GM12878 (cell line): Measurements from ENCODE around the gene LTBP3. TPM values are rescaled to one million over a fixed set of nuclear protein-coding genes. Genes with fewer than 3 reads are reported as not detected.

ENCODE experiments used
- ATAC-seq: fragments of 200-7000 bp; cut with Tn5 transposase; 3 replicates; pipeline ENCODE4 v1.9.1; 2020; ENCODE audit warnings: mild to moderate bottlenecking, moderate library complexity
- BruUV-seq: library from RNA; stranded (reverse); fragments of 400-500 nt; replicated peaks from 2 replicates; lab custom pipeline; 2021; lab: Mats Ljungman, UMichigan
- CTCF ChIA-PET: fragments of 300-600 bp; sonication (Branson Sonifier 250); formaldehyde crosslinking; extraction: SDS; loops from one replicate; lab custom pipeline; 2021; ENCODE audit warnings: inconsistent platforms; lab: Yijun Ruan, JAX
- POLR2A ChIA-PET: fragments of 350-600 bp; formaldehyde crosslinking; extraction: SDS; loops from one replicate; lab custom pipeline; 2021; ENCODE audit warnings: inconsistent platforms; lab: Charles Lee
- RAD21 ChIA-PET: fragments of 300-600 bp; sonication (Branson Sonifier 250); formaldehyde crosslinking; loops from one replicate; lab custom pipeline; 2023; ENCODE audit warnings: antibody characterized with exemption; ENCODE audit not compliant: unreplicated experiment; lab: Charles Lee
- SMC1A ChIA-PET: fragments of 300-600 bp; sonication (Branson Sonifier 250); formaldehyde crosslinking; loops from one replicate; lab custom pipeline; 2023; ENCODE audit not compliant: unreplicated experiment, uncharacterized antibody; lab: Charles Lee
- DNase-seq: peaks from one replicate; pipeline ENCODE4 v3.0.0-alpha.2; 2011; ENCODE audit warnings: low read depth, low spot score
- FAIRE-seq: peaks from 3 replicates; lab custom pipeline; 2011; peaks lifted over from hg19 to GRCh38; lab: Jason Lieb, UNC
- H2AFZ ChIP-seq: 2 replicates; pipeline ENCODE4 v1.6.0; 2011; ENCODE audit warnings: low read depth, low read length, control low read depth; ENCODE audit not compliant: control insufficient read depth
- H3K27ac ChIP-seq: 2 replicates; pipeline ENCODE4 v1.5.1; 2011; ENCODE audit warnings: control low read depth; ENCODE audit not compliant: control insufficient read depth, insufficient read depth
- H3K27me3 ChIP-seq, 2 experiments: replicated peaks in 1 of 2; 2 replicates each; pipeline versions ENCODE4 v1.6.0 to v1.6.1; 2011; ENCODE audit warnings: low read length in 1 of 2; ENCODE audit not compliant: control insufficient read depth in 2 of 2, insufficient read depth in 2 of 2
- H3K36me3 ChIP-seq, 2 experiments: 2 replicates each; pipeline ENCODE4 v1.5.1; 2011; ENCODE audit warnings: low read length in 1 of 2; ENCODE audit not compliant: control insufficient read depth in 2 of 2, insufficient read depth in 2 of 2
- H3K4me1 ChIP-seq: 2 replicates; pipeline ENCODE4 v1.6.1; 2011; ENCODE audit warnings: mild to moderate bottlenecking, low read length, moderate library complexity, mixed read lengths; ENCODE audit not compliant: control insufficient read depth, insufficient read depth
- H3K4me2 ChIP-seq: 2 replicates; pipeline ENCODE4 v1.6.0; 2011; ENCODE audit warnings: control low read depth; ENCODE audit not compliant: control insufficient read depth, insufficient read depth
- H3K4me3 ChIP-seq: fragments of 200-600 bp; sonication (generic); 2 replicates; pipeline ENCODE4 v1.5.1; 2016
- H3K79me2 ChIP-seq: 2 replicates; pipeline ENCODE4 v1.6.0; 2011; ENCODE audit warnings: low read length; ENCODE audit not compliant: control insufficient read depth, insufficient read depth
- H3K9ac ChIP-seq: 2 replicates; pipeline ENCODE4 v1.8.0; 2011; ENCODE audit warnings: low read length, control low read depth, mixed read lengths; ENCODE audit not compliant: control insufficient read depth, insufficient read depth
- H3K9me3 ChIP-seq: replicated peaks from 3 replicates; pipeline ENCODE4 v1.5.1; 2011; ENCODE audit warnings: mild to moderate bottlenecking, low read length; ENCODE audit not compliant: control insufficient read depth, insufficient read depth
- H4K20me1 ChIP-seq: 2 replicates; pipeline ENCODE4 v1.6.0; 2011; ENCODE audit not compliant: control insufficient read depth, insufficient read depth
- POLR2A ChIP-seq: IDR thresholded peaks from 2 replicates; pipeline ENCODE4 v1.6.1; 2011; ENCODE audit warnings: low read depth, mild to moderate bottlenecking, low read length
- RAD51 ChIP-seq: fragments of 450-650 bp; IDR thresholded peaks from 2 replicates; pipeline ENCODE4 v1.6.1; 2016; ENCODE audit warnings: moderate library complexity, mild to moderate bottlenecking, inconsistent platforms
- SP1 ChIP-seq: IDR thresholded peaks from one replicate; pipeline ENCODE4 v1.6.1; 2011; ENCODE audit warnings: low read depth, low read length
- SREBF1 ChIP-seq: IDR thresholded peaks from 2 replicates; pipeline ENCODE4 v1.6.1; 2012; ENCODE audit warnings: mild to moderate bottlenecking, low read length
- ZZZ3 ChIP-seq: IDR thresholded peaks from 2 replicates; pipeline ENCODE4 v1.6.1; 2011; ENCODE audit warnings: low read depth; ENCODE audit not compliant: control insufficient read depth, insufficient read length
- WGBS: methylation state at CpG from one replicate; pipeline ENCODE4 v1.1.6; 2016; ENCODE audit warnings: low lambda C conversion rate; ENCODE audit not compliant: insufficient replicate concordance, insufficient coverage; ENCODE audit errors: missing lambda C conversion rate; 5-methylcytosine and 5-hydroxymethylcytosine counted together
- in situ Hi-C: fragments of 300-500 bp; cut with MboI; formaldehyde crosslinking; loops from 9 replicates; pipeline ENCODE4 v1.14.3; 2018; ENCODE audit warnings: mixed read lengths
- intact Hi-C: fragments of 100-400 bp; cut with micrococcal nuclease; formaldehyde crosslinking; loops from one replicate; pipeline ENCODE4 v1.14.2; 2022; ENCODE audit not compliant: unreplicated experiment
- polyA plus RNA-seq, 11 experiments: library from polyadenylated mRNA; depleted of rRNA in 4 of 11; unstranded in 6 of 11; stranded (reverse) in 5 of 11; fragments of >200 nt; fragmentation: Nextera tagmentation in 4 of 11; fragmentation: Illumina TruSeq in 1 of 11; extraction: Ambion mirVana in 4 of 11; extraction: Trizol in 1 of 11; gene quantifications; 1 replicate in 1 of 11; 2 replicates in 10 of 11; pipeline versions ENCODE4 v1.2.1 to v1.2.3, GENCODE V29; 2011 to 2016; ENCODE audit warnings: inconsistent platforms in 2 of 11, missing spikeins in 2 of 11, low read depth in 1 of 11
- total RNA-seq, 4 experiments: library from RNA; depleted of rRNA in 3 of 4; stranded (reverse); fragments of >200 nt in 3 of 4; fragmentation: Illumina TruSeq in 1 of 4; extraction: Trizol in 1 of 4; gene quantifications; 2 replicates each; pipeline versions ENCODE4 v1.2.1 to v1.2.3, GENCODE V29; 2013 to 2021
- TF ChIP-seq, protein P1 (sequence below): fragments of 450-650 bp; IDR thresholded peaks from 2 replicates; pipeline ENCODE4 v1.6.1; 2017; ENCODE audit warnings: antibody characterized with exemption, mild to moderate bottlenecking, moderate library complexity
- TF ChIP-seq, protein P2 (sequence below): fragments of 450-650 bp; formaldehyde crosslinking; IDR thresholded peaks from 2 replicates; pipeline ENCODE4 v1.5.0; 2022; ENCODE audit warnings: mild to moderate bottlenecking, missing genetic modification characterization
- TF ChIP-seq, protein P3 (sequence below): fragments of 450-650 bp; IDR thresholded peaks from 2 replicates; pipeline ENCODE4 v1.6.1; 2016; ENCODE audit warnings: mild to moderate bottlenecking
- TF ChIP-seq, protein P4 (sequence below): fragments of 450-650 bp; IDR thresholded peaks from 2 replicates; pipeline ENCODE4 v1.6.1; 2016; ENCODE audit warnings: mild to moderate bottlenecking, moderate library complexity, borderline replicate concordance

Gene LTBP3
- total and polyA plus RNA-seq, 10 of the 15 experiments (the other 5 are each of a cell fraction or from before 2014, with no cell fraction given), result 2.2 to 12.2 (median 6.2) TPM; not detected in 2

DNA sequence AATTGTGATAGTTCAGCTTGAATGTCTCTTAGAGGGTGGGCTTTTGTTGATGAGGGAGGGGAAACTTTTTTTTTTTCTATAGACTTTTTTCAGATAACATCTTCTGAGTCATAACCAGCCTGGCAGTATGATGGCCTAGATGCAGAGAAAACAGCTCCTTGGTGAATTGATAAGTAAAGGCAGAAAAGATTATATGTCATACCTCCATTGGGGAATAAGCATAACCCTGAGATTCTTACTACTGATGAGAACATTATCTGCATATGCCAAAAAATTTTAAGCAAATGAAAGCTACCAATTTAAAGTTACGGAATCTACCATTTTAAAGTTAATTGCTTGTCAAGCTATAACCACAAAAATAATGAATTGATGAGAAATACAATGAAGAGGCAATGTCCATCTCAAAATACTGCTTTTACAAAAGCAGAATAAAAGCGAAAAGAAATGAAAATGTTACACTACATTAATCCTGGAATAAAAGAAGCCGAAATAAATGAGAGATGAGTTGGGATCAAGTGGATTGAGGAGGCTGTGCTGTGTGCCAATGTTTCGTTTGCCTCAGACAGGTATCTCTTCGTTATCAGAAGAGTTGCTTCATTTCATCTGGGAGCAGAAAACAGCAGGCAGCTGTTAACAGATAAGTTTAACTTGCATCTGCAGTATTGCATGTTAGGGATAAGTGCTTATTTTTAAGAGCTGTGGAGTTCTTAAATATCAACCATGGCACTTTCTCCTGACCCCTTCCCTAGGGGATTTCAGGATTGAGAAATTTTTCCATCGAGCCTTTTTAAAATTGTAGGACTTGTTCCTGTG, 55.4 kb downstream of the LTBP3 start:
- Histone ChIP-seq H3K9ac (peak overlapping the region; percentile 100), H3K79me2 (peaks cover 91% of the 10 kb centered on the region), H3K27me3 (no peaks in the 10 kb centered on the region), H3K4me2 (peak overlapping the region; percentile 87), H3K4me1 (peaks cover 9% of the 10 kb centered on the region; the same call in 1 of the 2 replicates), H3K4me3 (peak overlapping the region; percentile 98), H3K9me3 (no peaks in the 10 kb centered on the region), H2AFZ (no peak overlapping the region), H3K27ac (peak overlapping the region; percentile 28; the same call in 1 of the 2 replicates), H4K20me1 (peaks cover 15% of the 10 kb centered on the region), H3K36me3 (peaks cover 6 to 36% of the 10 kb centered on the region in 2 experiments)
- ATAC-seq (no peak), FAIRE-seq (no peak), DNase-seq (no peak)
- BruUV-seq, result TSS peak; percentile 3
- in situ Hi-C loops (no loop called here), intact Hi-C loops (no loop called here)
- ChIA-PET RAD21 (interaction anchor here (1.7 to 14.2 kb wide), 5 partner anchors 8 to 81 kb away, joined by 5 to 282 read pairs (median 179); partner anchors contain the start of gene NEAT1), POLR2A (interaction anchor here (0.7 to 10.3 kb wide), 10 partner anchors 10 to 125 kb away, joined by 3 to 323 read pairs (median 6); partner anchors contain the start of genes MALAT1, NEAT1 and SLC25A45), SMC1A (interaction anchor here (0.7 to 19.3 kb wide), 7 partner anchors 8 to 88 kb away, joined by 3 to 481 read pairs (median 6); partner anchors contain the start of gene MALAT1), CTCF (interaction anchor here (0.7 to 27.9 kb wide), 9 partner anchors 7 to 169 kb away, joined by 3 to 728 read pairs (median 4); partner anchors contain the start of genes DPF2 and MALAT1)
- 0% methylated on average over 6 of the region's 6 CpGs for WGBS
- no peak for TF ChIP-seq RAD51
- 0 out of 2 replicates have a peak, but pooled peaks have one; percentile 1 for TF ChIP-seq SREBF1
- TF ChIP-seq, protein P1, sequence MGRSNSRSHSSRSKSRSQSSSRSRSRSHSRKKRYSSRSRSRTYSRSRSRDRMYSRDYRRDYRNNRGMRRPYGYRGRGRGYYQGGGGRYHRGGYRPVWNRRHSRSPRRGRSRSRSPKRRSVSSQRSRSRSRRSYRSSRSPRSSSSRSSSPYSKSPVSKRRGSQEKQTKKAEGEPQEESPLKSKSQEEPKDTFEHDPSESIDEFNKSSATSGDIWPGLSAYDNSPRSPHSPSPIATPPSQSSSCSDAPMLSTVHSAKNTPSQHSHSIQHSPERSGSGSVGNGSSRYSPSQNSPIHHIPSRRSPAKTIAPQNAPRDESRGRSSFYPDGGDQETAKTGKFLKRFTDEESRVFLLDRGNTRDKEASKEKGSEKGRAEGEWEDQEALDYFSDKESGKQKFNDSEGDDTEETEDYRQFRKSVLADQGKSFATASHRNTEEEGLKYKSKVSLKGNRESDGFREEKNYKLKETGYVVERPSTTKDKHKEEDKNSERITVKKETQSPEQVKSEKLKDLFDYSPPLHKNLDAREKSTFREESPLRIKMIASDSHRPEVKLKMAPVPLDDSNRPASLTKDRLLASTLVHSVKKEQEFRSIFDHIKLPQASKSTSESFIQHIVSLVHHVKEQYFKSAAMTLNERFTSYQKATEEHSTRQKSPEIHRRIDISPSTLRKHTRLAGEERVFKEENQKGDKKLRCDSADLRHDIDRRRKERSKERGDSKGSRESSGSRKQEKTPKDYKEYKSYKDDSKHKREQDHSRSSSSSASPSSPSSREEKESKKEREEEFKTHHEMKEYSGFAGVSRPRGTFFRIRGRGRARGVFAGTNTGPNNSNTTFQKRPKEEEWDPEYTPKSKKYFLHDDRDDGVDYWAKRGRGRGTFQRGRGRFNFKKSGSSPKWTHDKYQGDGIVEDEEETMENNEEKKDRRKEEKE, result 0 out of 2 replicates have a peak, but pooled peaks have one; percentile 32
- peak; percentile 95 for TF ChIP-seq POLR2A
- TF ChIP-seq, protein P2, sequence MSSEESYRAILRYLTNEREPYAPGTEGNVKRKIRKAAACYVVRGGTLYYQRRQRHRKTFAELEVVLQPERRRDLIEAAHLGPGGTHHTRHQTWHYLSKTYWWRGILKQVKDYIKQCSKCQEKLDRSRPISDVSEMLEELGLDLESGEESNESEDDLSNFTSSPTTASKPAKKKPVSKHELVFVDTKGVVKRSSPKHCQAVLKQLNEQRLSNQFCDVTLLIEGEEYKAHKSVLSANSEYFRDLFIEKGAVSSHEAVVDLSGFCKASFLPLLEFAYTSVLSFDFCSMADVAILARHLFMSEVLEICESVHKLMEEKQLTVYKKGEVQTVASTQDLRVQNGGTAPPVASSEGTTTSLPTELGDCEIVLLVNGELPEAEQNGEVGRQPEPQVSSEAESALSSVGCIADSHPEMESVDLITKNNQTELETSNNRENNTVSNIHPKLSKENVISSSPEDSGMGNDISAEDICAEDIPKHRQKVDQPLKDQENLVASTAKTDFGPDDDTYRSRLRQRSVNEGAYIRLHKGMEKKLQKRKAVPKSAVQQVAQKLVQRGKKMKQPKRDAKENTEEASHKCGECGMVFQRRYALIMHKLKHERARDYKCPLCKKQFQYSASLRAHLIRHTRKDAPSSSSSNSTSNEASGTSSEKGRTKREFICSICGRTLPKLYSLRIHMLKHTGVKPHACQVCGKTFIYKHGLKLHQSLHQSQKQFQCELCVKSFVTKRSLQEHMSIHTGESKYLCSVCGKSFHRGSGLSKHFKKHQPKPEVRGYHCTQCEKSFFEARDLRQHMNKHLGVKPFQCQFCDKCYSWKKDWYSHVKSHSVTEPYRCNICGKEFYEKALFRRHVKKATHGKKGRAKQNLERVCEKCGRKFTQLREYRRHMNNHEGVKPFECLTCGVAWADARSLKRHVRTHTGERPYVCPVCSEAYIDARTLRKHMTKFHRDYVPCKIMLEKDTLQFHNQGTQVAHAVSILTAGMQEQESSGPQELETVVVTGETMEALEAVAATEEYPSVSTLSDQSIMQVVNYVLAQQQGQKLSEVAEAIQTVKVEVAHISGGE (CRISPR knock-in tag), result peak; percentile 72
- TF ChIP-seq, protein P3, sequence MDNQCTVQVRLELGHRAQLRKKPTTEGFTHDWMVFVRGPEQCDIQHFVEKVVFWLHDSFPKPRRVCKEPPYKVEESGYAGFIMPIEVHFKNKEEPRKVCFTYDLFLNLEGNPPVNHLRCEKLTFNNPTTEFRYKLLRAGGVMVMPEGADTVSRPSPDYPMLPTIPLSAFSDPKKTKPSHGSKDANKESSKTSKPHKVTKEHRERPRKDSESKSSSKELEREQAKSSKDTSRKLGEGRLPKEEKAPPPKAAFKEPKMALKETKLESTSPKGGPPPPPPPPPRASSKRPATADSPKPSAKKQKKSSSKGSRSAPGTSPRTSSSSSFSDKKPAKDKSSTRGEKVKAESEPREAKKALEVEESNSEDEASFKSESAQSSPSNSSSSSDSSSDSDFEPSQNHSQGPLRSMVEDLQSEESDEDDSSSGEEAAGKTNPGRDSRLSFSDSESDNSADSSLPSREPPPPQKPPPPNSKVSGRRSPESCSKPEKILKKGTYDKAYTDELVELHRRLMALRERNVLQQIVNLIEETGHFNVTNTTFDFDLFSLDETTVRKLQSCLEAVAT, result peak; percentile 95
- no peak for TF ChIP-seq ZZZ3
- TF ChIP-seq, protein P4, sequence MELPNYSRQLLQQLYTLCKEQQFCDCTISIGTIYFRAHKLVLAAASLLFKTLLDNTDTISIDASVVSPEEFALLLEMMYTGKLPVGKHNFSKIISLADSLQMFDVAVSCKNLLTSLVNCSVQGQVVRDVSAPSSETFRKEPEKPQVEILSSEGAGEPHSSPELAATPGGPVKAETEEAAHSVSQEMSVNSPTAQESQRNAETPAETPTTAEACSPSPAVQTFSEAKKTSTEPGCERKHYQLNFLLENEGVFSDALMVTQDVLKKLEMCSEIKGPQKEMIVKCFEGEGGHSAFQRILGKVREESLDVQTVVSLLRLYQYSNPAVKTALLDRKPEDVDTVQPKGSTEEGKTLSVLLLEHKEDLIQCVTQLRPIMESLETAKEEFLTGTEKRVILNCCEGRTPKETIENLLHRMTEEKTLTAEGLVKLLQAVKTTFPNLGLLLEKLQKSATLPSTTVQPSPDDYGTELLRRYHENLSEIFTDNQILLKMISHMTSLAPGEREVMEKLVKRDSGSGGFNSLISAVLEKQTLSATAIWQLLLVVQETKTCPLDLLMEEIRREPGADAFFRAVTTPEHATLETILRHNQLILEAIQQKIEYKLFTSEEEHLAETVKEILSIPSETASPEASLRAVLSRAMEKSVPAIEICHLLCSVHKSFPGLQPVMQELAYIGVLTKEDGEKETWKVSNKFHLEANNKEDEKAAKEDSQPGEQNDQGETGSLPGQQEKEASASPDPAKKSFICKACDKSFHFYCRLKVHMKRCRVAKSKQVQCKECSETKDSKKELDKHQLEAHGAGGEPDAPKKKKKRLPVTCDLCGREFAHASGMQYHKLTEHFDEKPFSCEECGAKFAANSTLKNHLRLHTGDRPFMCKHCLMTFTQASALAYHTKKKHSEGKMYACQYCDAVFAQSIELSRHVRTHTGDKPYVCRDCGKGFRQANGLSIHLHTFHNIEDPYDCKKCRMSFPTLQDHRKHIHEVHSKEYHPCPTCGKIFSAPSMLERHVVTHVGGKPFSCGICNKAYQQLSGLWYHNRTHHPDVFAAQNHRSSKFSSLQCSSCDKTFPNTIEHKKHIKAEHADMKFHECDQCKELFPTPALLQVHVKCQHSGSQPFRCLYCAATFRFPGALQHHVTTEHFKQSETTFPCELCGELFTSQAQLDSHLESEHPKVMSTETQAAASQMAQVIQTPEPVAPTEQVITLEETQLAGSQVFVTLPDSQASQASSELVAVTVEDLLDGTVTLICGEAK, result no peak
- no peak for TF ChIP-seq SP1
